ENCODE data around the gene GRAMD1A.
A peak's percentile ranks its signal among the peaks of the same experiment; 100 is the strongest.
"Not testable (repeated sequence)": the region's sequence is repeated elsewhere in the genome, so short reads cannot be mapped to it uniquely, and the experiment has no call there.

GRAMD1A gene

DNA sequence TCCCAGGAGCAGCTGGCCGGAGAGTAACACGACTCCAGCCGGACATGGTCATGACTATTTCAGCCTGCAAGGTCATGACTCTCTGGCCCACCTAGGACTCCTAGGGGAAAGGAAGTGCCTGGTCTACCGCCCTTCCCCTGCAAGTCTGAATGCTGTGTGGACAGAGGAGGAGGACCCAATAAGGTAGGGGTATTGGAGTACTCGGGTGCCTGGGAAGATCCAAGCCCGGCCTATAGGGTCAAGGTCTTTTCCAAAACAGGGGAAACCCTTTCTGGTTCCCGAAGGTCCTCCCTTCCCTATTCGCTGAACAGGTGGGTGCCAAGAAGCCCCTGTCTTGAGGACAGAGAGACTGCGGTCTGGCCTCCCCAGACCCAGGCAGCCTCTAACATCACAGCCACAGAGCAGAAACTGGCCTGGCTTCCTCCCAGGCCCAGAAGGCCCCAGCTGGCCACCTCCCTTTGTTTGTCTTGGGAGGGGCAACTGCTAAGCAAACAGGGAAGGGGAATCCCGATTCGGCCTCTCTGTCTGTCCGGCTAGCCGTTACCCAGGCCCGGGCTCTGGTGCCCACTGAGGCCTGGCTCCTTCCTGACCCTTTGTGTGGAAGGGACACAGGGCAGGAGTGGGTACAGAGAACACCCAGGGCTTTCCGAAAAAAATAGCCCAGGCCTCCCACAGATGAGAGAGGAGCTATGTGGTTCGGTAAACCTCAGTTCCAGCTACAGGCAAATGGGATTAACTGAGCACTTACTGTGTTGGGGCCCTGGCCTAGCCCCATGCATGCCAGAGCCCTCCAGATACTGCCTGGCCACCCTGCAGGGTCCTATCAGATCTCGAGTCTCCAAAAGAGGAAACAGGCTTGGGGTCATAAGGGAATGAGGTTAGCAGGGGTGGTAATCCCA is 5.2 kb upstream of the GRAMD1A start:
- TF ChIP-seq, protein P1, sequence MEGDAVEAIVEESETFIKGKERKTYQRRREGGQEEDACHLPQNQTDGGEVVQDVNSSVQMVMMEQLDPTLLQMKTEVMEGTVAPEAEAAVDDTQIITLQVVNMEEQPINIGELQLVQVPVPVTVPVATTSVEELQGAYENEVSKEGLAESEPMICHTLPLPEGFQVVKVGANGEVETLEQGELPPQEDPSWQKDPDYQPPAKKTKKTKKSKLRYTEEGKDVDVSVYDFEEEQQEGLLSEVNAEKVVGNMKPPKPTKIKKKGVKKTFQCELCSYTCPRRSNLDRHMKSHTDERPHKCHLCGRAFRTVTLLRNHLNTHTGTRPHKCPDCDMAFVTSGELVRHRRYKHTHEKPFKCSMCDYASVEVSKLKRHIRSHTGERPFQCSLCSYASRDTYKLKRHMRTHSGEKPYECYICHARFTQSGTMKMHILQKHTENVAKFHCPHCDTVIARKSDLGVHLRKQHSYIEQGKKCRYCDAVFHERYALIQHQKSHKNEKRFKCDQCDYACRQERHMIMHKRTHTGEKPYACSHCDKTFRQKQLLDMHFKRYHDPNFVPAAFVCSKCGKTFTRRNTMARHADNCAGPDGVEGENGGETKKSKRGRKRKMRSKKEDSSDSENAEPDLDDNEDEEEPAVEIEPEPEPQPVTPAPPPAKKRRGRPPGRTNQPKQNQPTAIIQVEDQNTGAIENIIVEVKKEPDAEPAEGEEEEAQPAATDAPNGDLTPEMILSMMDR (IDR thresholded peaks at IDR 0.05; ENCODE audit: low read depth, low read length, poor library complexity, severe bottlenecking): no peak
- TF ChIP-seq EZH2phosphoT487 (IDR thresholded peaks at IDR 0.05; ENCODE audit: borderline replicate concordance, low read length): no peak
- H4K20me1 ChIP-seq (ENCODE audit: control insufficient read depth, insufficient read depth, low read depth, low read length): no peaks in the 10 kb centered on the region
- H3K36me3 ChIP-seq (ENCODE audit: control insufficient read depth, low read length): no peaks in the 10 kb centered on the region
- H3K4me1 ChIP-seq (ENCODE audit: control insufficient read depth, low read length): peaks cover 31% of the 10 kb centered on the region
- H3K27me3 ChIP-seq (ENCODE audit: control insufficient read depth, low read length): peaks cover 19% of the 10 kb centered on the region
- no peak overlapping the region for H3K4me2 ChIP-seq (ENCODE audit: low read length)
- H3K9me2 ChIP-seq (replicated peaks; ENCODE audit: control insufficient read depth, low read length): no peaks in the 10 kb centered on the region
- peaks cover 5% of the 10 kb centered on the region for H3K79me2 ChIP-seq (ENCODE audit: control insufficient read depth, low read length)
- no peak overlapping the region for H3K27ac ChIP-seq (ENCODE audit: low read depth, low read length)
- H3K4me3 ChIP-seq (ENCODE audit: low read length): no peak overlapping the region
- peaks cover 10% of the 10 kb centered on the region; the same call in 1 of the 2 replicates for H3F3A ChIP-seq (ENCODE audit: control insufficient read depth, insufficient read depth)
- no peaks in the 10 kb centered on the region for H3K9me3 ChIP-seq (ENCODE audit: control insufficient read depth, insufficient read depth, low read length)

GRCh38 chr19:34995551-34995950 is 4.6 kb upstream of the GRAMD1A start:
- no peak overlapping the region for H3K4me3 ChIP-seq (ENCODE audit: low read length)
- no peaks in the 10 kb centered on the region for H4K20me1 ChIP-seq (ENCODE audit: control insufficient read depth, insufficient read depth, low read depth, low read length)
- no peaks in the 10 kb centered on the region for H3K9me3 ChIP-seq (ENCODE audit: control insufficient read depth, insufficient read depth, low read length)
- H3K27ac ChIP-seq (ENCODE audit: low read depth, low read length): no peak overlapping the region
- no peak for TF ChIP-seq EZH2phosphoT487 (IDR thresholded peaks at IDR 0.05; ENCODE audit: borderline replicate concordance, low read length)
- TF ChIP-seq, protein P1 (IDR thresholded peaks at IDR 0.05; ENCODE audit: low read depth, low read length, poor library complexity, severe bottlenecking): no peak
- H3K4me1 ChIP-seq (ENCODE audit: control insufficient read depth, low read length): peaks cover 32% of the 10 kb centered on the region
- no peak overlapping the region for H3K4me2 ChIP-seq (ENCODE audit: low read length)
- H3F3A ChIP-seq (ENCODE audit: control insufficient read depth, insufficient read depth): peaks cover 10% of the 10 kb centered on the region; the same call in 1 of the 2 replicates
- H3K79me2 ChIP-seq (ENCODE audit: control insufficient read depth, low read length): peaks cover 10% of the 10 kb centered on the region
- peaks cover 16% of the 10 kb centered on the region for H3K27me3 ChIP-seq (ENCODE audit: control insufficient read depth, low read length)
- no peaks in the 10 kb centered on the region for H3K9me2 ChIP-seq (replicated peaks; ENCODE audit: control insufficient read depth, low read length)
- peaks cover under 1% of the 10 kb centered on the region for H3K36me3 ChIP-seq (ENCODE audit: control insufficient read depth, low read length)

DNA sequence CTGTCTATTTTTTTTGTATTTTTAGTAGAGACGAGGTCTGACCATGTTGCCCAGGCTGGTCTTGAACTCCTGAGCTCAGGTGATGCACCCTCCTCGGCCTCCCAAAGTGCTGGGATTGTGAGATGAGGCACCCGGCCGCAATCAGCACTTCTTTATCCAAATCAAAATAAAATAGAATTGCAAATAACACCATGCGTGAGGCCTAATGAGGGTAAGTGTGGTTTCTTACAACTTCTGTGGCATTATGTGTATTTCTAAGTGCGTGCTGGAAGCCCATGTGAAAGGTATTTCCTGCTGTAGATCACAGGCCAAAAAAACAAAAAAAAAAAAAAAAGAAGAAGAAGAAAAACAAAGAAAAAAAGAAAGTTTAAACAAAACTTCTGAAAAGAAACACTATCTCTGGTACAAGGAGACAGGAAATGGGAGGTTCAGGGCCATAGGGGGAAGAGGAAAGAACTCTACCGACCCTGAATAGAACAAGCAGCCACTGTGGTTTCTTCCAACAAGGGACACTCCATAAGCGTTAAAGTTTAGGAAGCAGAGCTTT is 3.0 kb upstream of the GRAMD1A start:
- H3K27ac ChIP-seq (ENCODE audit: low read depth, low read length): peak overlapping the region; percentile 30; the same call in 1 of the 2 replicates
- peaks cover 43% of the 10 kb centered on the region for H3K4me1 ChIP-seq (ENCODE audit: control insufficient read depth, low read length)
- H3K4me2 ChIP-seq (ENCODE audit: low read length): peak overlapping the region; percentile 55

DNA sequence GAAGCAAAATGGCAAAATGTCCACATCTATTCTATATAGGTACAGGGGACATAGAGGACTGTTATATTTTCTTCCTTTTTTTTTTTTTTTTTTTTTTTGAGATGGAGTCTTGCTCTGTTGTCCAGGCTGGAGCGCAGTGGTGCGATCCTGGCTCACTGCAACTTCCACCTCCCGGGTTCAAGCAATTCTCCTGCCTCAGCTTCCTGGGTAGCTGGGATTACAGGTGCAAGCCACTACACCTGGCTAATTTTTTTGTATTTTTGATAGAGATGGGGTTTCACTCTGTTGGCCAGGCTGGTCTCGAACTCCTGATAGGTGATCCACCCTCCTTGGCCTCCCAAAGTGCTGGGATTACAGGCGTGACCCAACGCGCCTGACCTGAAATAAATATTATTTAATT is 1.9 kb upstream of the GRAMD1A start:
- H3K27ac ChIP-seq (ENCODE audit: low read depth, low read length); H3K9me2 ChIP-seq (replicated peaks; ENCODE audit: control insufficient read depth, low read length); H3K9me3 ChIP-seq (ENCODE audit: control insufficient read depth, insufficient read depth, low read length); H3K4me3 ChIP-seq (ENCODE audit: low read length); H3K27me3 ChIP-seq (ENCODE audit: control insufficient read depth, low read length): not testable (repeated sequence)
- H4K20me1 ChIP-seq (ENCODE audit: control insufficient read depth, insufficient read depth, low read depth, low read length): peaks cover 10% of the 10 kb centered on the region; the same call in 1 of the 2 replicates
- peaks cover 19% of the 10 kb centered on the region for H3F3A ChIP-seq (ENCODE audit: control insufficient read depth, insufficient read depth)
- peaks cover 37% of the 10 kb centered on the region for H3K79me2 ChIP-seq (ENCODE audit: control insufficient read depth, low read length)
- peaks cover 26% of the 10 kb centered on the region for H3K36me3 ChIP-seq (ENCODE audit: control insufficient read depth, low read length)
- peaks cover 54% of the 10 kb centered on the region for H3K4me1 ChIP-seq (ENCODE audit: control insufficient read depth, low read length)
- peak overlapping the region; percentile 55 for H3K4me2 ChIP-seq (ENCODE audit: low read length)

More for the DNA sequence above, 3.0 kb upstream of the GRAMD1A start:
- Histone ChIP-seq H3F3A (ENCODE audit: control insufficient read depth, insufficient read depth) (peaks cover 18% of the 10 kb centered on the region), H3K79me2 (ENCODE audit: control insufficient read depth, low read length) (peaks cover 26% of the 10 kb centered on the region), H3K27me3 (ENCODE audit: control insufficient read depth, low read length) (no peaks in the 10 kb centered on the region), H3K4me3 (ENCODE audit: low read length) (peak overlapping the region; percentile 38), H4K20me1 (ENCODE audit: control insufficient read depth, insufficient read depth, low read depth, low read length) (peaks cover 3% of the 10 kb centered on the region; the same call in 1 of the 2 replicates), H3K36me3 (ENCODE audit: control insufficient read depth, low read length) (peaks cover 16% of the 10 kb centered on the region), H3K9me3 (ENCODE audit: control insufficient read depth, insufficient read depth, low read length) (no peaks in the 10 kb centered on the region), H3K9me2 (replicated peaks; ENCODE audit: control insufficient read depth, low read length) (no peaks in the 10 kb centered on the region)
- TF ChIP-seq, protein P1 (IDR thresholded peaks at IDR 0.05; ENCODE audit: low read depth, low read length, poor library complexity, severe bottlenecking): no peak
- TF ChIP-seq EZH2phosphoT487 (IDR thresholded peaks at IDR 0.05; ENCODE audit: borderline replicate concordance, low read length): no peak
